ENCODE data around the gene IL1RAPL1.

GRCh38 chrX:28599957-28600356, 12.7 kb downstream of the IL1RAPL1 start:
- TF ChIP-seq CTCF (conservative IDR thresholded peaks at IDR 0.05) = no peak
- TF ChIP-seq ZFX (IDR thresholded peaks at IDR 0.05) = no peak

All from C4-2B (cell line).